ENCODE data around the gene APLNR.

Gene APLNR

GRCh38 chr11:57276169-57276970, 39.3 kb upstream of the APLNR start:
- no peaks in the 10 kb centered on the region for H3K79me2 ChIP-seq (ENCODE audit: insufficient read depth, low read length)
- TF ChIP-seq, protein P1, sequence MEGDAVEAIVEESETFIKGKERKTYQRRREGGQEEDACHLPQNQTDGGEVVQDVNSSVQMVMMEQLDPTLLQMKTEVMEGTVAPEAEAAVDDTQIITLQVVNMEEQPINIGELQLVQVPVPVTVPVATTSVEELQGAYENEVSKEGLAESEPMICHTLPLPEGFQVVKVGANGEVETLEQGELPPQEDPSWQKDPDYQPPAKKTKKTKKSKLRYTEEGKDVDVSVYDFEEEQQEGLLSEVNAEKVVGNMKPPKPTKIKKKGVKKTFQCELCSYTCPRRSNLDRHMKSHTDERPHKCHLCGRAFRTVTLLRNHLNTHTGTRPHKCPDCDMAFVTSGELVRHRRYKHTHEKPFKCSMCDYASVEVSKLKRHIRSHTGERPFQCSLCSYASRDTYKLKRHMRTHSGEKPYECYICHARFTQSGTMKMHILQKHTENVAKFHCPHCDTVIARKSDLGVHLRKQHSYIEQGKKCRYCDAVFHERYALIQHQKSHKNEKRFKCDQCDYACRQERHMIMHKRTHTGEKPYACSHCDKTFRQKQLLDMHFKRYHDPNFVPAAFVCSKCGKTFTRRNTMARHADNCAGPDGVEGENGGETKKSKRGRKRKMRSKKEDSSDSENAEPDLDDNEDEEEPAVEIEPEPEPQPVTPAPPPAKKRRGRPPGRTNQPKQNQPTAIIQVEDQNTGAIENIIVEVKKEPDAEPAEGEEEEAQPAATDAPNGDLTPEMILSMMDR (IDR thresholded peaks at IDR 0.05; ENCODE audit: borderline replicate concordance, extremely low read depth, low read length, poor library complexity, severe bottlenecking) = no peak
- TF ChIP-seq EZH2 (IDR thresholded peaks at IDR 0.05; ENCODE audit: borderline replicate concordance, low read depth, low read length, severe bottlenecking) = no peak
- H3K36me3 ChIP-seq (ENCODE audit: insufficient read depth, low read length) = no peaks in the 10 kb centered on the region
- ATAC-seq (ENCODE audit: insufficient read depth, low read depth) = no peak
- no peak overlapping the region for H3K4me2 ChIP-seq (ENCODE audit: insufficient read depth, low read length)
- no peak overlapping the region for H3K9ac ChIP-seq (ENCODE audit: low read depth, low read length)
- H3K4me3 ChIP-seq (ENCODE audit: low read depth in 1 of 2, low read length in 2 of 2) = no peak overlapping the region
- no peak for DNase-seq
- H3K9me3 ChIP-seq (ENCODE audit: insufficient read depth, low read length, severe bottlenecking) = no peaks in the 10 kb centered on the region
- no peaks in the 10 kb centered on the region for H4K20me1 ChIP-seq (ENCODE audit: insufficient read depth, low read length)
- no peak overlapping the region for H2AFZ ChIP-seq (ENCODE audit: low read depth, low read length)
- peaks cover 19% of the 10 kb centered on the region for H3K27me3 ChIP-seq (ENCODE audit: insufficient read depth, low read length, poor library complexity)
- H3K4me1 ChIP-seq (ENCODE audit: insufficient read depth, low read length) = peaks cover 3% of the 10 kb centered on the region
- H3K27ac ChIP-seq (ENCODE audit: low read length) = no peak overlapping the region

- H3K4me1 ChIP-seq (ENCODE audit: insufficient read depth, low read length) = peaks cover 3% of the 10 kb centered on the region
- no peaks in the 10 kb centered on the region for H3K79me2 ChIP-seq (ENCODE audit: insufficient read depth, low read length)
- H3K9me3 ChIP-seq (ENCODE audit: insufficient read depth, low read length, severe bottlenecking) = no peaks in the 10 kb centered on the region
- no peak overlapping the region for H2AFZ ChIP-seq (ENCODE audit: low read depth, low read length)
- H3K9ac ChIP-seq (ENCODE audit: low read depth, low read length) = no peak overlapping the region
- H4K20me1 ChIP-seq (ENCODE audit: insufficient read depth, low read length) = no peaks in the 10 kb centered on the region
- no peak overlapping the region for H3K27ac ChIP-seq (ENCODE audit: low read length)
- no peak for TF ChIP-seq EZH2 (IDR thresholded peaks at IDR 0.05; ENCODE audit: borderline replicate concordance, low read depth, low read length, severe bottlenecking)
- TF ChIP-seq, protein P1 (IDR thresholded peaks at IDR 0.05; ENCODE audit: borderline replicate concordance, extremely low read depth, low read length, poor library complexity, severe bottlenecking) = no peak
- H3K36me3 ChIP-seq (ENCODE audit: insufficient read depth, low read length) = no peaks in the 10 kb centered on the region
- H3K27me3 ChIP-seq (ENCODE audit: insufficient read depth, low read length, poor library complexity) = peaks cover 19% of the 10 kb centered on the region
- H3K4me2 ChIP-seq (ENCODE audit: insufficient read depth, low read length) = no peak overlapping the region
- DNase-seq = no peak
- no peak overlapping the region for H3K4me3 ChIP-seq (ENCODE audit: low read depth in 1 of 2, low read length in 2 of 2)
- ATAC-seq (ENCODE audit: insufficient read depth, low read depth) = no peak
Measured at GRCh38 chr11:57275582-57275981, 38.5 kb upstream of the APLNR start.

- Histone ChIP-seq H3K9ac (ENCODE audit: low read depth, low read length) (no peak overlapping the region), H4K20me1 (ENCODE audit: insufficient read depth, low read length) (no peaks in the 10 kb centered on the region), H2AFZ (ENCODE audit: low read depth, low read length) (no peak overlapping the region), H3K36me3 (ENCODE audit: insufficient read depth, low read length) (no peaks in the 10 kb centered on the region), H3K4me3 (ENCODE audit: low read depth in 1 of 2, low read length in 2 of 2) (no peak overlapping the region), H3K27me3 (ENCODE audit: insufficient read depth, low read length, poor library complexity) (peaks cover 15% of the 10 kb centered on the region), H3K4me1 (ENCODE audit: insufficient read depth, low read length) (peaks cover 3% of the 10 kb centered on the region), H3K4me2 (ENCODE audit: insufficient read depth, low read length) (no peak overlapping the region), H3K9me3 (ENCODE audit: insufficient read depth, low read length, severe bottlenecking) (no peaks in the 10 kb centered on the region), H3K79me2 (ENCODE audit: insufficient read depth, low read length) (no peaks in the 10 kb centered on the region), H3K27ac (ENCODE audit: low read length) (no peak overlapping the region)
- no peak for TF ChIP-seq EZH2 (IDR thresholded peaks at IDR 0.05; ENCODE audit: borderline replicate concordance, low read depth, low read length, severe bottlenecking)
- TF ChIP-seq, protein P1 (IDR thresholded peaks at IDR 0.05; ENCODE audit: borderline replicate concordance, extremely low read depth, low read length, poor library complexity, severe bottlenecking) = no peak
- ATAC-seq (ENCODE audit: insufficient read depth, low read depth) (no peak), DNase-seq (no peak)
Measured at GRCh38 chr11:57274904-57275498, 38.0 kb upstream of the APLNR start.
